HepG2 (cell line): Measurements from ENCODE around the gene STEAP1B.

Source experiments
- CREB1 ChIP-seq, 2 experiments: fragments of 450-650 bp in 1 of 2; IDR thresholded peaks; 2 replicates each; pipeline ENCODE4 v1.6.1; 2016 to 2017; ENCODE audit warnings: control low read depth in 1 of 2, mild to moderate bottlenecking in 1 of 2, missing compliant biosample characterization in 1 of 2, missing genetic modification characterization in 1 of 2
- MXI1 ChIP-seq: IDR thresholded peaks from 3 replicates; pipeline ENCODE4 v1.6.1; 2012; ENCODE audit warnings: low read depth, low read length, inconsistent platforms, borderline replicate concordance
- SRF ChIP-seq: IDR thresholded peaks from 2 replicates; pipeline ENCODE4 v1.6.1; 2011; ENCODE audit warnings: mild to moderate bottlenecking, low read depth, low read length, moderate library complexity
- TF ChIP-seq, protein P1 (sequence below): sonication (generic); formaldehyde crosslinking; IDR thresholded peaks from 2 replicates; pipeline ENCODE4 v1.5.0; 2020; ENCODE audit warnings: mild to moderate bottlenecking, missing genetic modification reagents, moderate library complexity

DNA sequence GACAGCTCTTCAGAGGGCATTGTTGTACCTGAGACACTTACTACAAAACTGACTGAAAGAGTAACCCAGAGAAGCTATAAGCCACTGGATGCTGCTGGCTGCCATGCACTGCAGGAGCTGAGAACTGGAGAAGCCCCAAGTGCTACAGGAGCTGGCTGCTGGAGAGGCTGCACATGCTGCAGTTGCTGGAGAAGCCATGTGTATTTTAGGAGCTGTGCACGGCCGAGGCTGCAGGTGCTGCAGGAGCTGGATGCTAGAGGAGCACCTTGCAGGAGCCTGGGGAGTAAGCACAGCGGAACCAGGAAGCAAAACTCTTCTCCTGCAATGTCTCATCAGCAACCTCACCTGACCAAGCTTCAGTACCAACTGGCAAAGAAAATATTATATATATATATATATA lies 45.5 kb downstream of the STEAP1B start:
- no peak for TF ChIP-seq CREB1 (IDR thresholded peaks at IDR 0.05)
- TF ChIP-seq CREB1 (CRISPR knock-in tag; IDR thresholded peaks at IDR 0.05) = no peak
- TF ChIP-seq, protein P1, sequence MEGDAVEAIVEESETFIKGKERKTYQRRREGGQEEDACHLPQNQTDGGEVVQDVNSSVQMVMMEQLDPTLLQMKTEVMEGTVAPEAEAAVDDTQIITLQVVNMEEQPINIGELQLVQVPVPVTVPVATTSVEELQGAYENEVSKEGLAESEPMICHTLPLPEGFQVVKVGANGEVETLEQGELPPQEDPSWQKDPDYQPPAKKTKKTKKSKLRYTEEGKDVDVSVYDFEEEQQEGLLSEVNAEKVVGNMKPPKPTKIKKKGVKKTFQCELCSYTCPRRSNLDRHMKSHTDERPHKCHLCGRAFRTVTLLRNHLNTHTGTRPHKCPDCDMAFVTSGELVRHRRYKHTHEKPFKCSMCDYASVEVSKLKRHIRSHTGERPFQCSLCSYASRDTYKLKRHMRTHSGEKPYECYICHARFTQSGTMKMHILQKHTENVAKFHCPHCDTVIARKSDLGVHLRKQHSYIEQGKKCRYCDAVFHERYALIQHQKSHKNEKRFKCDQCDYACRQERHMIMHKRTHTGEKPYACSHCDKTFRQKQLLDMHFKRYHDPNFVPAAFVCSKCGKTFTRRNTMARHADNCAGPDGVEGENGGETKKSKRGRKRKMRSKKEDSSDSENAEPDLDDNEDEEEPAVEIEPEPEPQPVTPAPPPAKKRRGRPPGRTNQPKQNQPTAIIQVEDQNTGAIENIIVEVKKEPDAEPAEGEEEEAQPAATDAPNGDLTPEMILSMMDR (CRISPR knock-in tag) = no peak
- TF ChIP-seq SRF = no peak
- no peak for TF ChIP-seq MXI1
